ENCODE measurements around the gene FOXN3.

The FOXN3 gene

DNA sequence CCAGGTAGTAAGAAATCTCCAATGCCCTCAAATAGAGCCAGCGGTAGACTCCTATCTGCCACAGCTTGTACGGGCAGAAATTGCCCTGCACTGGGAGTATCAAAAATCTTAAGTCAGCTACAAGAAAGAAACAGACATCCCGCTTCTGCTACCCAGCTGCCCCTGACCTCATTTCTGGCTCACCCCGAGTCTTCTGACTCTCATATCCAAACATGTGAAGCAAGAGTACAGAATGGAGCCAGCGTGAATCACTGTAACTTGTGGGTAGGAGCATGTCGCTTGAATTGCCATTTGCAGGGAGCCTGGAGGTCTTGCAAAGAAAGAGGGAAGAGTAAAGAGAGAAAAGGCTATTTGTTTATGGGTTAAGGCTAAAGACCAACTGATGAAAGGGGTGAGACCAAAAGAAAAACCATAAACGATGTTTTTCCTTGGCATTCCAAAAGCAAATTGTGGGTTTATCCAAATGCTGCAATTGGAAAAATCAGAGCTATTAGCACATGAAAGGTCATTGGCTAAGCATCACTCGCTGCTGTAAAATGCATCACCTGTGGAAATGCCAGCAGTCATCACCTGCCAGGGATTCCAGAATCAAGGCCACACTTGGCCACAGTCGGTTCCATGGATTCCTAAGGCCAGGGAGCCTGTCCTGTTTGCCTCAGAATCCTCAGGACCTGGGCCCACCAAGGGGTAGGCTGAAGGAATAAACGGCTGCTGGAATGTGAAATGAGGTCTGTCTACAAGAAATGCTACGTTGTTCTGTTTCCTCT lies 86.6 kb downstream of the FOXN3 start:
- DNase-seq (ENCODE audit: low read depth): no peak

DNA sequence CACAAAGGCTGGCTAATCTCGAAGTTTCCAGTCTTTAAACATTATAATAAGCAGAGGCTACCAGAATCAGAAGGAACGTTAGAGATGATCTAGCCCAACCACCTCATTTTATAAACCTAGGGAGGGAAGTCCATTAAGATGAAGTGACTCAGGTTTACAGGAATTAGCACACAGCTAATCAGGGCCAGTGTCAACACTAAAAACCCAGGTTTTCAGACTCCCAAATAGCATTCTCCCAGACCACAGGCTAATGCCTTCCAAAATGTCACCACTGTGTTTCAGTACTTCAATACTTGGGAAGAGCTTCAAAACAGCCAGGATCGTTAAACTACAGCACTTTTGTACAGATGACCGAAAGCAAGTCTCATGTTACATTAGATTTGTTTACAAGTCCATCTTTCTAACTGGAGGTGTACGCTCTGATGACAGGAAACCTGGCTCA lies 89.2 kb downstream of the FOXN3 start:
- no peak for DNase-seq (ENCODE audit: low read depth)

DNA sequence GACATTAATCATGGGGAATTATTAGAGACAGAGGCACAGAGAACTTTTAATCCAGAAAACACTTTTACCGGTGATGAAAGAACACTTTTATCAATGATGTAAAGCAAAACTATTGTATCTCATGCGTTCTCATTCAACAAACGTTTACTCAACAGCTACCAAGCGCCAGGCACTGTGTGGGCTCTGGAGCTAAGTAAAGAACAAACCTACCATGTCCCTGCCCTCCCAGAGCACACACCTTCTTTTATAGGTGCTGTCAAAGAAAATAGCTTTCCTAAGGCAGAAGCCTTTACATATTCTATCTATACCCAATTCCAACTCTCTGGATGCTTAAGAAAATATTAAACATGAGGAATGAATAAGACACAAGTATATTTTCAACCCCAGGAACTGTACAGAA lies 91.1 kb downstream of the FOXN3 start:
- DNase-seq (ENCODE audit: low read depth): no peak

DNA sequence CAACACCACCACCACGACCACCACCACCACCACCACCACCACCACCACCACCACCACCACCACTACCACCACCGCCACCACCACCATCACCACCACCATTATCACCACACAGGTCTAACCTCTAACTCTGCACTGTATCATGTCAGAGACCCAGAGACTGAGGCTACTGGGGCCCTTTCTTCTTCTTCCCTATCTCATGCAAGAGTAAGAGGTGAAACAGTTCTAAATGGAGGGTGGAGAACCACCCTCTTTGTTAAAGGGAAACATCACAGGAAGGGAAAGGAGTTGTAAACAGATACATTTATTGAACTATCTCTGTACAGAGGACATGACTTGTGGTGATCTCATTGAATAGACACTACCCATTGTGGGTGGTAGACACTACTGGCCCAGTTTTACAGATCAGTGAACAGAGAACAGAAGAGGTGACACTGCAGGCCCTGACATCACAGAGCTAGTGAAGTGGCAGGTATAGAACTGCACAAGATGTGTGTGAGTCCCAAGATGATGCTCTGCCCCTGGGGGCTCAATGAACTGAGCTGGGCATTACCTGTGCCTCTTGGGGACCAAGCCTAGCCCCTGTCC lies 91.6 kb downstream of the FOXN3 start:
- DNase-seq (ENCODE audit: low read depth): no peak

DNA sequence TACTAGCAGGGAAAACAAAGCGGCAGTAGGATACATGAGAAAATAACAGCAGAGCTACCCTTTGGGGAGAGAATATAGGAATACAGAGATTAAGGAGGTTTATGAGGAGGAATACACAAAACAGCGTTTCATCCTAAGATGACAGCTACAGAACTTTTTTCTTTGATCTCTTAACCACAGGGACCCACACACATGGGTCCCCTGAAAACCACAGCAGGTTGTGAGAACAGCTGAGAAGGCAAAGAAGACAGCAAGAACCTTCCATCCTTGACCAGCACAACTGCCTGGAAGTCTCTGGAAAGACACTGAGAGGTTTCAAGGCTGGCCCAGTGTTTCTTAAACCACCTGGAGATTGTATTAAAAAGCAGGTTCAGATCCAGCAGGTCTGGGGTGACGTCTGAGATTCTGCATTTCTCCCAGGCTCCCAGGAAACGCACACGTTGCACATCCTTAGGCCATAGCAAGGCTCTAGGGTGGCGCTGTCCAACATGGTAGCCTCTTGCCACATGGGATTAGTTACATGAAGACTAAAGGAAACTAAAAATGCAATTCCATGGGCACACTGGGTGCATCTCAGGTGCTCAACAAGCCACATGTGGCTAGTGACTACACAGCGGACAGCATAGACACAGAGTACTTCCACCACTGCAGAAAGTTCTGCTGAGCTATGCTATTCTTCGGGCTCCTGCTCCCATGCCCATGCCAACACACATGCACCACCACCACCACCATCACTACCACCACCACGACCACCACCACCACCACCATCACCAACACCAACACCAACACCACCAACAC lies 92.3 kb downstream of the FOXN3 start:
- no peak for DNase-seq (ENCODE audit: low read depth)

DNA sequence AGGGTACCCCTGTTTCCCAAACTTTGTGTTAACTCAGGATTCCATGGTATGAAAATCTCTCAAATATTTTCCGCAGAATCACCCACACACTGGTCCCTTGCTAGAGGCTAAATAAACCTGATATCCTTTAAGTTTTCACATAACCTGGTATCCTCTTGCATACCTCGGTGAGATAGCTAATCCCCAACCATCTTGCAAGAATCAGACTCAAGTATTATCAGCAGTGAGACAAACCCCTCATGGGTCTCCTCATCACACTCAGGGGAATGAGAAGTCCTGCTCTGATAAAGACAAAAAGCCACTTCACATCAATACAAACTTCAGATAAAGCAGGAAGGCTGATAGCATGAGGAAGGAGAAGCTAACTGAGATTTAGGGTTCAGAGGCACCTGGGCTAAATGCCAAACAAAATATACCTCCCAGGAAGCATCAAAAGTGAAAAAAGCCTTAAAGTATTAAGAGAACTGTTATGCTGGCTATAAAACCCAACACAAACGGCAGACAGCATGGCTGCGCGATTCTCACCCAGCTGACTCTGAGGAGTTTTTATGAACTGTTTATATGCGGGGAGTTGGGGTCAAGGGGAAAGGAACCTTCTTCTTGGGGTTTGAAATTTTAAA lies 96.5 kb downstream of the FOXN3 start:
- no peak for DNase-seq (ENCODE audit: low read depth)

DNA sequence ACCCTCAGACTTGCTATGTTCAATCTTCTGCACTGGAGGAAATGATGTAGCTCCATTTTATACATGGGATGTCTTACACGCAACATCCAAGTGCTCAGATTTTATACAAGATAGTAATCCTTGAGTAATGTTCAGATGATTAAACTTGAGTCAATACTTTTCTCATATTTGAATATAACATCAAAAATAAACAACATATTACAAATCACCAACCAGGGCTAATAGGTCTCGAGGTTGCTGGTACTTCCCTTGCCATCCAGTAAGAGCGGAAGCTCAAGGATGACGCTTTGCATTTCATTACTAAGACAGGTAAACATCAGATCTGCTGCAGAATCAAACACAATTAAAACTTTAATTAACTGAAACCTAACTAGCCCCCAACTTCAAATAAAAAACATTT lies 97.3 kb downstream of the FOXN3 start:
- DNase-seq (ENCODE audit: low read depth): no peak

DNA sequence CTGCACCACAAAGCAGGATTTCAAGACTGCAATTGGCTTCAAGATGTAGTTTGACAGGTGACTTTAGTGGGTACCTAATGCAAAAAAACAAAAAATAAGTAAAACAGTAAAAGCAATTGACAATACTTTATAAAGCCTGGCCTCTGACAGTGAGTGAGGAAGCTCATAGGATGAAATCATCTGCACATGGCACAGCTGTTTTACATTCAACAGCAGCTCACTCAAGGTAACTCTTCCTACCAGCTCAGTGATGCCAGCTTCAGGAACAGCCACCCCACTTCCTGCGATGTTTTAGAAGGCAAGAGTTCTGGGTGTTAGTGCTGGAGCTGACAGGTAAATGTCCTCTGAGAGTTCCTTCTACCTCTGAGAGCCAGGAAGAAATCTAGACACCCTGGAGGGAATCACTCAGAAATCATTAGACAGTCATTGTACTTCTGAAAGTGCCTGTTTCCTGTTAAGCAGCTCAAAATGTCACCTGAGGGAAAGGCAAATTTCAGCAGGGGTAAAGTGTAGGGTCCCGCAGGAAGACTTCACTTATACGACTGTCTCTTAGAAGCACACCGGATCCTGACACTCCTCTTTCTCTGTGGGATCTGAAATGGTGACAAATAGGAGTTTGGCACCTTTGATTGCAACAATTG lies 99.9 kb downstream of the FOXN3 start:
- no peak for DNase-seq (ENCODE audit: low read depth)

DNA sequence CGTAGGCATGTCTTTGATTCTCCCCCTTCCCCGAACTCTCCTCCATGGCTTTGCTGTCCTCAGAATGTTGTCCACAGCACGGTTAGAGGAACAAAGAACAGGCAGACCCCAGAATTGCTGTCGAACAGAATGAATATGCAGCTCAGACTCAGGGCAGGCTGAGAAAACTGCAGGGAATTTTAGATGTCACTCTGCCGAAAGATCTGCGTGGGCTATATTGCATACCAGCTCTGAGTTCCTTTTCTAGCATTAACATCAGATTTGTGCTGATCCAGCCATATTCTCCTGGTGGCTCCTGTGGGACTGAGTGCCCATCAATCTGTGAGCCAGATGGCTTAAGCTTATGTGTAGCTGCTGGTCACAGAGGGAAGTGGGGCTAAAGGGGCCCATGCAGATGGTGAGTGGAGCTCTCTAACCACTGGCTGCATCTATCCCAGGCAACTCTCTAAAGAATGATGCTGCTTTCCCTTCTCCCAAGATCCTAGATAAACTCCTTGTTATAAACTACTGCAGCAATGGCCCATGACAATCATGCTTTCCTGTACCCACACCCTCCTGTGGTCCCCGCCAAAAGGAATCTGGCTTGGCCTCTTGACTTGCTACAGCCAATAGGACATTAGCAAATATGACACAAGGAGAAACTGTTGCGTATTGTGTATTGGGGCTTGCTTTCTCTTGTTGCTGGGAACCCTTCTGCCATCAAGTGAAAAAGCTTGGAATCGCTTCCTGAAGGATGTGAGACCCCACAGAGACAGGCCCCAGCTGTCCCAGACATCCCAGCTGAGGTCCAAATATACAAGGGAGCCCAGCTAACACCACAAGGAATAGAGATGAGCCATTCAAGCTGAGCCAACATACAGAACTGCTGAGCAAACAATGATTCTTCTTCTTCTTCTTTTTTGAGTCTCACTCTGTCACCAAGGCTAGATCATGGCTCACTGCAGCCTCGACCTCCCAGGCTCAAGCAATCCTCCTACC lies 101.3 kb downstream of the FOXN3 start:
- no peak for DNase-seq (ENCODE audit: low read depth)

DNA sequence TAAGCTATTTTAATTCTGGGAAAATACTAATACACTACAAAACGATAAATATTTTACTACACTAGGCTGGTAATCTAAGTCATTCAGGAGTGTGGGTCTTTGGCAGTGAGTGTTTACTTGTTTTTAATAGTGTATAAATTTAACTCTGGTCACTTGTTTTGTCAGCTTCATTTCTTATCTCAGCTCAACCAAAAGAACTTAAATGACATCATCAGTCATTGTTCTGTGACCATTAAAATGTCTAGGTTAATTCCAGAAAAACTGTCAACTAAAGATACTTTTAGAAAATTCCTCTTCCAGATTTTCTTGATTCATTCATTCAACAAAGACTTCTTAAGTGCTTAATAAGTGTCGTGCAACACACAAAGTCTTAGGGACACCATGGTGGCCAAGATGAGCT lies 102.8 kb downstream of the FOXN3 start:
- DNase-seq (ENCODE audit: low read depth): no peak

DNA sequence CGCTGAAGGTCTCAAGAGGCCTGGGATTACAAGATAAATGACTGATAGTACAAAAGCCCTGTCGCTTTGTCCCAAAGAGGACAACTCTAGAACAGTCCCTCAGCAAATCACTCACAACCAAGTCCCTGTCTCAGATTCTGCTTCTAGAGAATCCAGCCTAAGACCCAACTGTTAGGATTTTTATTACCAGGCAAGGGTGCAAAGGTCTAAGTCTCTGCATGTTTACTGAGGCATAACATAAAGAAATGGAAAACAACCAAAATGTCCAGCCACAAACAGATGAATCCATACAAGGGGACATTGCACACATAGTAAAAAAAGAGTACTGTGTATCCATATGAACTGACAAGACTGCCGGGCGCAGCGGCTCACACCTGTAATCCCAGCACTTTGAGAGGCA lies 104.1 kb downstream of the FOXN3 start:
- DNase-seq (ENCODE audit: low read depth): no peak

DNA sequence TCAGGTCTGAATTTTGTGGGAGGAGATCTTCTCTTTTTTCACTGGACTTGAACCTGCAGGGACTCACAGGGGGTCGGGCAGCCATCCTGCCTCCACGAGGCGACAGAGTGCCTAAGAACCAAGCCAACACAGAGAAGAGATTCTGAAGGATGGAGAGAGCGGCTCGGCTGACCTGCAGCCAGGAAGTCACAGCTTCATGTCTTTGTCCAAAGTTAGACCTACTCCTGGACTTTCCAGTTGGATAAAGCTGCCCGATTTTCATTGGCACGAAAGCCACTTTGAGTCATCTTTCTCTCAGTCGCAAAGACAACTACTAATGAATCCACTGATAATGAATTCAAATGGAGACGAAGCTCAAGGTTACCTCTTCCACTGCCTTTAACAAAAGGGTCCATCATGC lies 106.8 kb downstream of the FOXN3 start:
- DNase-seq (ENCODE audit: low read depth): no peak

DNA sequence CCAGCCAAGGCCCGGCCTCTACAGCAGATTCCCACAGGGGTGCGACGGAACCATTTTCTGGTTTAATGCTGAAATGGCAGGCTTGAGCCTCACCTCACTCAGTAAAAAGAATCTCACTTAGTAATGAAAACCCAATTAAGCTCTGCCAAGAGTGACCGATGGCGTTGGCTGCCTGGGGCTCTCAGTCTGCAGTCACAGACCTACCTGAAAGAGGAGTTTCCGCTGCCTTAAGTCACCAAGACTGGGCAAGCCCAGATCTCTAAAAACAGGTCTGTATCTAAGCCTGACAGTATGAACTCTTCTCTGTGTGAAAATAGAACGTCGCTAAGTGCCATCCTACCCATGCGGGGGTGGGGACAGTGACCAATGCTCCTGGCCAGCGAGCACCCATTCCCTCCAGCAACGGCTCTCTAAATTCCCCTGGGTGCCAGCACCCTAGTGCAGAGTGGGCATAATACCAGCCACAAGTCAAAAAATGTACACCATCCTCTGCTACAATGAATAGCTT lies 107.3 kb downstream of the FOXN3 start:
- DNase-seq (ENCODE audit: low read depth): no peak

DNA sequence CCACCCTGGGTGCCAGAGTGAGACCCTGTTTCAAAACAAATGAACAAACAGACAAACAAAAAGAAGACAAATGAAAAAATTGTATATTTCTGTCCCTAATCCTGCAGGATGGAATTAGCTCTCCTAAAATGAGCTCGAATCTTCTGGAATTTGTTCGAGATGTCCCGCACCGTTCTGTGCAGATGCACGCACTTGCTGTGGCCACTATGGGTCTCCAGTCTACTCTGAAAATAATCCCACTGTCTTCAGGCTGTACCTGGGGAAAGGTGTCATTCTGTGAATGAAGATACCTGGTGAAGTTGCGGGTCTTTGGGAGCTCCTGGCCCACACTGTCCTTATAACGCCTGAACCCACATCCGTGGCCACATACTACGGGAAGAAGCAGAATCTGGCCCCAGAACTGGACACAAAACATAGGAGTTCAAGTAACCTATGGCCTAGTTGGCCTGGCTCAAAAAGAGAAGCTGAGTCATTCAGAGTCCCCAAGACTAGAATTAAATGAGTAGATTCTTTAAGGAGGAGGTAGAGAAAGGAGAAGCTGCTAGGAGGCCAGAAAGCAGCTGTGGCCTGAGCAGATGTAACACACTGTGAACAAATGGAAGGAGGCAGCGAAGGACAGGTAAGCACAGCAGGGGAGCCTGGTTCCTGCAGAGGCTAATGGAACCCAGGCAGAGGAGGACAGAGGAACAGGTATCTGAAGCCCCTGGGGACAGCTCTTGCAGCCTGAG lies 108.6 kb downstream of the FOXN3 start:
- DNase-seq (ENCODE audit: low read depth): no peak

DNA sequence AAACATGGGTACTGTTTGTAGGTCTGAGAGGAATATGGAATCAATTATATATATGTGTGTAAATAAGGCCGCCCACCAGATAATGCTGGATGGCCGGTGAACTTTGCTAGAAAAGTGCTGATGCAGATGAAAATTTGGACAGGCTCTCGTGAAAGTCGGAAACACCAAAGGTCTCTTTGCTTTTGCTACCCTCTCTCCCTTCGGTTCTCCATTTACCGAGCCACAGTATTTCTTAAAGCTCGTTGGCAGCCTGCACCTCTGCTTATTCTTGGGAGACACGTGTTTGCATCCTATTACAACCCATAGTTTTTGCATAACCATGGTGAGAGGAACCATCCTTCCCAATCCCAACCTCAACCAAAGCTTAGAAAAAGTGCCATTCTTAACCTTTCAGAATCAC lies 109.6 kb downstream of the FOXN3 start:
- no peak for DNase-seq (ENCODE audit: low read depth)

DNA sequence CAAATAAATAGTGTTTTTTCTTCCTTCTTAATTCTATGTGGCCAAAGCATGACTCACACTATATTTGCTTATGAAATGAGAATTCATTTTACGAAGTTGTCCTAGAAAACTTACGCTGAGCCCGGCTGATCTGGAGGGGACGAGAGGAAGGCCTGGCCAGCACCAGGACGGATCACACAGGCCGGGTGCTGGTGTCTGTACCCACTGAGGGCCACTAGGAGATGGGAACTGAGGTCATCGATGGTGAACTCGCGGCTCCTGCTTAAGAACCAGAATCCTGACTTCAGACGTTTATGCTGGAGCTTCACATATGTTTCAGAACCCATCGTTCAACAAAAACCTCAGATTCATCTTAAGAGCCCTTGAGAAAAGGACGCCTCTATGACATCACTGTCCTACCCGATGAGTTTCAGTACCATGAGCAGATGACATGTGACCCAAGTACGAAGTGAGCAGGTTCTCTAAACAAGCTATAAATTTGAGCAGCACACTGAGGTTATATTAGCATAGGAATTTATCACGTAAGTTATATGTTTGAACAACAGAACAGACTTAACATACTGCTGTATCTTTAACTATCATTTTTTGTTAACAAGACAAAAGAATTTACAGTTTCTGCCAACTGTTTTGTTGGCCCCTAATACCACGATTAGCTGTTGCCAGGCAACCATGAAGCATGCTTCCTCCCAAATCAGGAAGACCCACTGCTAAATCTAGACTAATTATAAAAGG lies 111.9 kb downstream of the FOXN3 start:
- DNase-seq (ENCODE audit: low read depth): no peak

DNA sequence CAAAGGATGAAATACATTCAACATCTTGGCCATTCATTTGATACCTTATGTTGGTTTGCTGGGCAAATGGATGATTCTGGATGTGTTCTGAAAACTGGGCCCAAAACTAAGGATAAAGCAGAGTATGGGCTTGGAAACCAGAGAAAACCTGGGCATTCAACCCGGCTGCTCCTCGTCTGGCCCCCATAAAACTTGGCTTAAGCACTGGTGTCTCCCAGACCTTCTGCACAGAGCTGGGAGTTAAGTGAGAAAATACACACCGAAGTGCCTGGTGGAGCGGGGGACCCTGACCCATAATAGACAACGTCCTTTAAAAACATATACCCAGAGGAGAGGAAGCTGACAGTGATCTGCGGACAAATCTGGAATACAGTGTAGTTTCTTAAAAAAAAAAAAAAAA lies 112.5 kb downstream of the FOXN3 start:
- DNase-seq (ENCODE audit: low read depth): no peak

DNA sequence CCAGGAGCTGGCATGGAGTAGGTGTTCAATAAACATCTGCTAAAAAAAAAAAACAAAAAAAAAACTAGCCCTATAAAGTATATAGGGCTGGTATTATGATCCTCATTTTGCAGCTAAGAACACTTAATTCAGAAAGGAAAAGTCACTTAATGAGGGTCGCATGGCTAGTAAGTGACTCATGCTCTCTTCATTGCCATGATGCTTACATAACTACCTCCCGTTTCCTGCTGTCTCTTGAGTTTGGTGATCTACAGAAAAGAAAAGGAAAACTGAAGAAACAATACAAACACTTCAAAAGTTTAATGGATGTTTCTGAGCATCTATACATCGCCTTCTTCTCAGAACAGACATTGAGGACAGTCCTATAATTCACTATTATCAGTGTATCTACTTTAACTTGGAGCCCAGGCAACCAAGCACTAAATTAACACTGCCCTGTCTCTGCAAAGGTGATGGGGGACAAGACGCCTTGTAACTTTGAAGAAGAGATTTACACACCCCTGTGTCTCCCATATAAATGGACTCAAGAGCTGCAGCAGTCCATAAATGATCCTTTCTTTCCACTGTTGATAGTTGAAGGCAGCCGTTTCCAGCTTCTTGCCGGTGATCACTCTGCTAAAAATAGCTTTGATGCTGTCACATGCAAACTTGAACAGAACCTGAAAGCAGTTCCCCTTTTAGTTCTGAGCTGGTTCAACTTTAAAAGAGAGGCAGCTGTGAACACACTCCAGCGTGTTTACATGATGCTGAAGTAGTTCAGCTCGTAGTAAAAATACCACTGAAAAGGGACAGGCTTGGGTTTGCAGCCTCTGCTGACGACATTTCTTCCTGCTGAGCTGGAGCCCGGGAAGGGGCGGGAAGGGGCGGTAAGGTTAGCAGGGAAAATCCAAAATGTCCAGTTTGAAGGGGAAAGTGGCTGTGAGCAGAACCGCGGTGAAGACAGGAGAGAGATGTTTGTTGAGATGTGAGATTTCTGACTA lies 113.3 kb downstream of the FOXN3 start:
- no peak for DNase-seq (ENCODE audit: low read depth)

Data from activated T-cell treated with anti-CD3 and anti-CD28 coated beads for 48 hours (primary cell).